ENCODE measurements around the gene RIF1.

DNA sequence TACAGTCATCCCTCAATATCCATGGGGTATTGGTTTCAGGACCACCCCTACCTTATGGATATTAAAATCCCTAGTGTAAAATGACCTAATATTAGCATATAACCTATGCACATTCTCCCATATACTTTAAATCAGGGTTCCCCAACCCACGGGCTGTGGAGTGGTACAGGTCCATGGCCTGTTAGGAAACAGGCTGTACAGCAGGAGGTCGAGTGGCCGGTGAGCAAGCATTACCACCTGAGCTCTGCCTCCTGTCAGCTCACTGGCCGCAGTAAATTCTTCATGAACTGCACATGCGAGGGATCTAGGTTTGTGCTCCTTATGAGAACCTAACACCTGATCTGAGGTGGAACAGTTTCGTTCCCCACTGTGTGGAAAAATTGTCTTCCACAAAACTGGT is 73.8 kb downstream of the RIF1 start:
- TF ChIP-seq, protein P1, sequence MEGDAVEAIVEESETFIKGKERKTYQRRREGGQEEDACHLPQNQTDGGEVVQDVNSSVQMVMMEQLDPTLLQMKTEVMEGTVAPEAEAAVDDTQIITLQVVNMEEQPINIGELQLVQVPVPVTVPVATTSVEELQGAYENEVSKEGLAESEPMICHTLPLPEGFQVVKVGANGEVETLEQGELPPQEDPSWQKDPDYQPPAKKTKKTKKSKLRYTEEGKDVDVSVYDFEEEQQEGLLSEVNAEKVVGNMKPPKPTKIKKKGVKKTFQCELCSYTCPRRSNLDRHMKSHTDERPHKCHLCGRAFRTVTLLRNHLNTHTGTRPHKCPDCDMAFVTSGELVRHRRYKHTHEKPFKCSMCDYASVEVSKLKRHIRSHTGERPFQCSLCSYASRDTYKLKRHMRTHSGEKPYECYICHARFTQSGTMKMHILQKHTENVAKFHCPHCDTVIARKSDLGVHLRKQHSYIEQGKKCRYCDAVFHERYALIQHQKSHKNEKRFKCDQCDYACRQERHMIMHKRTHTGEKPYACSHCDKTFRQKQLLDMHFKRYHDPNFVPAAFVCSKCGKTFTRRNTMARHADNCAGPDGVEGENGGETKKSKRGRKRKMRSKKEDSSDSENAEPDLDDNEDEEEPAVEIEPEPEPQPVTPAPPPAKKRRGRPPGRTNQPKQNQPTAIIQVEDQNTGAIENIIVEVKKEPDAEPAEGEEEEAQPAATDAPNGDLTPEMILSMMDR (IDR thresholded peaks at IDR 0.05; ENCODE audit: insufficient read depth, low read depth, low read length), result no peak
- no peak for TF ChIP-seq EZH2 (IDR thresholded peaks at IDR 0.05; ENCODE audit: insufficient read depth, low read length)
